NCI-H460 (cell line): ENCODE measurements around the gene PLXND1. TPM values are rescaled to one million over a fixed set of nuclear protein-coding genes. Genes with fewer than 3 reads are reported as not detected.
"Not testable (repeated sequence)": the region's sequence is repeated elsewhere in the genome, so short reads cannot be mapped to it uniquely, and the experiment has no call there.

Experiments used
- DNase-seq: peaks from one replicate; pipeline ENCODE4 v3.0.0-alpha.2; 2016; ENCODE audit warnings: low read depth; ENCODE audit errors: extremely low read depth
- polyA plus RNA-seq: library from polyadenylated mRNA; depleted of rRNA; stranded (reverse); fragments of >200 nt; gene quantifications from 2 replicates; pipeline ENCODE4 v1.2.3, GENCODE V29; 2014; cell fraction: nucleus; rRNA removed
- total RNA-seq: library from RNA; depleted of rRNA; stranded (reverse); fragments of >200 nt; shearing (Covaris generic); gene quantifications from 2 replicates; pipeline ENCODE4 v1.2.3, GENCODE V29; 2014; rRNA removed

The PLXND1 gene
- total RNA-seq: 10.4 and 13.7 TPM in 2 replicates
- polyA plus RNA-seq: 23.9 and 54.2 TPM in 2 replicates

DNA sequence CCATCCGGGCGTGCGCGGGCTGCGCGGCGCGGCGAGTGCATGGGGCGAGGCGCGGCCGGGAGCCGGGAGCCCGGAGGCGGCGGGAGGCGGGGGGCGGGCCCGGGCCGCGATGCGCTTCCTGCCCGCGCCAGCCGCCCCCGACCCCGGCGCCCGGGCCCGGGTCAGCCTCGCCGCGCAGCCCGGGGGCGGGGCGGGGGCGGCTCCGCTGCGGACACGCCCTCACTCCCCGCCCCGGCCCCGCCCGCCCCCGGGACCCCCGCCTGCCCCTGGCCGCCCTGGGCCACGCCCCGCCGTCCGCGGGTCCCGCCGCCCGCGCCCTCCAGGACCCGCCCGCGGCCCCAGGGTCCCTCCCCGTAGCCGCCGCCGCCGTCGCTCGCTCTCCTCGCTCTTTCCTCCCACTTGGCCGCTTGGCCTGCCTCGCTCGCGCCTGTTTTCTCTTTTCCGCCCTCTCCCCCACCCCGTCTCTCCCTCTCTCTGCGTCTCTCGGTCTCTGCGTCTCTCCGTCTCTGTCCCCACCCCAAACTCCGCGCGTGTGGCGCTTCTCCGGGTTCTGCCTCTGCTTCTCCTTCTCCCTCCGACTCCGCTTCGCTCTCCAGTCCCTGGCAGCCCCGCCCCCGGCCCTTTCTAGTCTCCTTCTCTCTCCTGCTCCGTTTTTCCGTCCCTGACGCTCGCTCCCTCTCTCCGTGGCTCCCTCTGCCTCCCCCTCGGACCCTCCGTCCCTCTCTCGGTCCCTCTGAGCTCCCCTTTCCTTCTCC, at the start of gene PLXND1:
Gene PLXND1, minus strand, starts transcription at position 41 of the 755 bp plus-strand sequence. Its CDS starts 37 bp downstream, at position 4.
- DNase-seq: no peak

DNA sequence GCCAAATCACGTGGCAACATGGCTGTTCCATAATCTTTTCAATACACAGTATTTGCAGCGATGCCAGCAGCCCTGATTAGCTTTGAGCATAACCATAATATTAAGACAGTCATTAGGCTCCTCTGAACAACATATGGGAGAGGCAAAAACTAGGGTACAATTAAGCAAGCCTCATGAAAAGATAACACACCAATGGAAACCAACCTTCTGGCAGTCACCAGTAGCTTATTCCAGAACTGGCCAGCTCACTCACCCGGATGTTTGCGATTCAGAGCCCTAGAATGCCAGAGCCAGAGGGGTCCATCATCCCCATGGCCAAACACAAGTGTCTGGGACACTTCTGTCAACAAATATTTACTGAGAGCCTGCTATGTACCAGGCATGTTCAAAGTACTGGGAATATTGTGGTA, 48.8 kb upstream of the PLXND1 start:
- DNase-seq: no peak

DNA sequence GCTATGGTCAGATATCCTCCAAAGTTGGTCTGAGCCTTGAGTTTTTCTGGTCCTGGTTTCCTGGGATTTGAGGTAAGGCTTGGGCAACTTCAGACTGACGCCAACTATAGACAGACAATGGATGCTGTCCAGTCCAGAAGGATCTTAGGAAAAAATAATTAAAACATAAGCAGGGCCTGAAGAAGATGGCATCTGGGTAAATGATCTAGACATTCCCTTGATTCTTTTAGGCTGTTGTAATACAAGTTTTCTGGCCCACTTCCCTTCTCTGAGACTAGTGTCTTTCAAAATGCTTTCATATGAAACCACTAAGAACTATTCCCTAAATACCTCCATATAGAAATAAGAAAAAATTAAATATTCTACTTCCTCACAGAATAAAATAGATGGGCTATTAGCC, 47.7 kb upstream of the PLXND1 start:
- DNase-seq: no peak

GRCh38 chr3:129653019-129653418, 46.5 kb upstream of the PLXND1 start:
- no peak for DNase-seq

DNA sequence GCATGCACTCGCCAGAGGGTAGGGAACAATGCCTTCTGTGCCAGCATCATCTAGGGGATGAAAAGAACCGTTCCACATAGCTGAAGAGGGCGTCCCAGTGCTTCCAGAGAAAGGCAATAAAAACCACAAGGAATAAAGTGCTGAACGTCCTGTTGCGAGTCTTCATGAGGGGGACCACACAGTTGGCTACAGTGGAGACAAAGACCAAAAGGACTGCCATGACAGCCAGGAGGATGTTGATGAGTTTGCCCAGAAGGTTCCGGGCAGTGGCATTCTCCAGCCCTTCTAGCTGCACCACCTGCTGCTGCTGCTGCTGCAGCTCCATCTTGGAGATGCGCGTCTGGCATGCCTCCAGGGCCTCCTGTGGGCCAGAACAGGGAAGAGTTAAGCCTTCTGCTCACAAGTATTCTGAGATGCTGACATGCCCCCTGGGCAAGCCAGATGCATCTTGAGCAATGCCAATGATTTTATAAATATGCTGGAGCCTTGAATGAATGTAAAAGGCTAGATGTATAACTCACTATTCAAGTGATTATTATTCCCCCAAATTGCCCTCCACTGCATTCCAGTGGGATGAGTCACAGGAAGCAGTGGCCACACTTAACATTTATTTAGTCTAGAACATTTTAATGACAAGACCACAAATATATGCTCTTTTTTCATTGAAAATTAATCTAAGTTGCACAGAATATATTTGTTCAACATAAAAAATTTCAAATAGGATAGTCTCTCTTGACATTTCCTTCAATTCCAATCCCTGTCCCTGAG, 45.1 kb upstream of the PLXND1 start:
- no peak for DNase-seq

GRCh38 chr3:129650256-129650872, 43.9 kb upstream of the PLXND1 start:
- DNase-seq: peak; percentile 36

DNA sequence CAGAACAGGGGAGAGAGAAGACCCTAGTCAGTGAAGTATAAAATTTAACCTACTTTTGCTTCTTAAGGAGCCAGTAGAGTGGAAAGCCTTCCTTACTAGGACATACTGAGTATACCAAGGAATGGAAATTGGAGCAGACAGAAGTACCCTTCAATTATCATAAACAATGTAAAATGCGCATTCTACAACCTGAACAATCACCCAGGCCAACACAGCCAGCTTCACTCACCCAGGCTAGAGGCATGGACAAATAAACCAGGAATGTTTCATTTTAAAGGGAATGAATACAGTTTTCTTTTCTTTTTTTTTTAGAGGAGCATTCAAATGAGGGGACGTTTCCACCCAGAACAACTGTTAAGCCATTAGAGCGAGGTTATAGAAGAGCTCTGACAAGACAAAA, 41.9 kb upstream of the PLXND1 start:
- no peak for DNase-seq

DNA sequence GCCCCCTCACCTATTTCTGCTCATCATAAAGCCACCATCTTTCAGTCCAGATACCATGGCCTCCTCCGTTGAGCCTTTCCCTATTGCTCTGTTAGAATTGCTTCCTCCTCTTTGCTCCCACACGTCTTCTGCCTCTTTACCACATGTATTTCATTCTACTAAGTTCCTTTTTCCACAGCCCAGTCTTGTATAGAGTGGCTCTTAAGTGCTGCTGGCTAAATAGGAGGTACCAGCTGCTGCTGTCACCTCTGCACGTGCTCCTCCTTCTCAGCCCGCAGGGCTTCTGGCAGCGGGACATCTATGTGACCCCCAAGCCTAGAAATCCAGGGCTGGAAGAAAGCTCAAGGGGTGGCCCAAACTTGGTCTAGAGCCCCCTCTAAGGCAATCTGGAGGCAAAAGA, 38.8 kb upstream of the PLXND1 start:
- DNase-seq: no peak

DNA sequence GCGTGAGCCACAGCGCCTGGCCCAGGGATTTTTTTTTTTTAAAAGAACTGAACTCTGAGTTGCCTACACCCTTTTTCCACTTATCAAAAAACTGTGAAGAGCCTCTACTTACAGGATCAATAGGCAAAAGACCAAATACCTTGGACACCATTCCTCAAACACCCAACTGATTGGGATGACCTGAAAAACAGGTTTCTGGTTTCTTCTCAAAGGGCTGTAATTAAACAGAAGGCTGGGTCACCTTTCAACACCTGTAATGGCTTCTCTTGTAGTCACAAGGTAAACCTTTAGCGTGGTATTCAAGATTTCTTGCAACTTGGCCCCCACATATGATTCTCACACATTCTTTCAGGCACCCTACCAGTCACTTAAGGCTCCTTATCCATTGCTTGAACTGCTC, 38.4 kb upstream of the PLXND1 start:
- DNase-seq: no peak

DNA sequence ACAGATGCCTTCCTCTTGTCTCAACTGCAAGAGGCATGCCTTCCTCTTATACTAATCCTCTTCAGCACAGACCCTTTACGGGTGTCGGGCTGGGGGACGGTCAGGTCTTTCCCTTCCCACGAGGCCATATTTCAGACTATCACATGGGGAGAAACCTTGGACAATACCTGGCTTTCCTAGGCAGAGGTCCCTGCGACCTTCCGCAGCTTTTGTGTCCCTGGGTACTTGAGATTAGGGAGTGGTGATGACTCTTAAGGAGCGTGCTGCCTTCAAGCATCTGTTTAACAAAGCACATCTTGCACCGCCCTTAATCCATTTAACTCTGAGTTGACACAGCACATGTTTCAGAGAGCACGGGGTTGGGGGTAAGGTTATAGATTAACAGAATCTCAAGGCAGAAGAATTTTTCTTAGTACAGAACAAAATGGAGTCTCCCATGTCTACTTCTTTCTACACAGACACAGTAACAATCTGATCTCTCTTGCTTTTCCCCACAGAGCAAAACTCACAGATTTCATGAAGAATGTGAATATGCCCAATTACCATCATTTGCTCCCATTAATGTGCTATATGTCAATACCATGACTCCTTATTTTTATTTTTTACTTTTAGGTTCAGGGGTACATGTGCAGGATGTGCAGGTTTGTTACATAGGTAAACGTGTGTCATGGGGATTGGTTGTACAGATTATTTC, 35.2 kb upstream of the PLXND1 start:
- not testable (repeated sequence) for DNase-seq

- not testable (repeated sequence) for DNase-seq
These were observed 34.5 kb upstream of the PLXND1 start for GRCh38 chr3:129640985-129641384.

- DNase-seq: no peak
These were observed 32.0 kb upstream of the PLXND1 start for GRCh38 chr3:129638481-129638880.

GRCh38 chr3:129636082-129636481, 29.6 kb upstream of the PLXND1 start:
- DNase-seq: no peak

- no peak for DNase-seq
These were observed 29.2 kb upstream of the PLXND1 start for GRCh38 chr3:129635656-129636055.

- DNase-seq: no peak
These were observed 27.4 kb upstream of the PLXND1 start for GRCh38 chr3:129633751-129634481.

- no peak for DNase-seq
These were observed 26.5 kb upstream of the PLXND1 start for GRCh38 chr3:129632977-129633376.

GRCh38 chr3:129632556-129632955, 26.1 kb upstream of the PLXND1 start:
- no peak for DNase-seq

DNA sequence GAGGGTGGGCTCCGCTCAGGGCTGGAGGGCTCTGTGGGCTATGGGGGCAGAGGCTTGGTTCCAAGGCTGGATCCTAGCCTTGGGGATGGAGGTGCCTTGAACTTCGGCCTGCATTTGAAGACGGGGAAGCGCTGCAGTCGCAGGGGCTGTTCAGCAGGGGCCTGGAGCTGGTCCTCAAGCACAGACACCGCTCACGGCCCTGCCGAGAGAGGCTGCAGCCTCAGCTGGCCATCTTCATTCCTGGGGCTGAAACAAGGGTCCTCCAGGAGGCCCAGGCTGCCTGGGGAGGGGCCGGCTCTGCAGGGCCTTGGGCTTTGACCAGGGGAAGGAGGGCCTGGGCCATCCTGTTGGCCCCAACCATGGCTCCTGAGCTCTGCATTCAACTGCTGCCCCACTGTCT, 25.6 kb upstream of the PLXND1 start:
- no peak for DNase-seq

GRCh38 chr3:129629011-129629410, 22.5 kb upstream of the PLXND1 start:
- DNase-seq: no peak

- DNase-seq: no peak
These were observed 21.7 kb upstream of the PLXND1 start for GRCh38 chr3:129628169-129628522.
